Mesodermal cell (in vitro differentiated cells): ENCODE results near the gene PEX26. TPM values are rescaled to one million over a fixed set of nuclear protein-coding genes. Genes with fewer than 3 reads are reported as not detected.
"Not testable (repeated sequence)": the region's sequence is repeated elsewhere in the genome, so short reads cannot be mapped to it uniquely, and the experiment has no call there.

Experiments
- H3K27ac ChIP-seq: 2 replicates; pipeline ENCODE4 v1.7.0; 2013; ENCODE audit warnings: mild to moderate bottlenecking, low read depth, low read length, moderate library complexity; ENCODE audit not compliant: severe bottlenecking
- H3K36me3 ChIP-seq: 2 replicates; pipeline ENCODE4 v1.7.1; 2013; ENCODE audit warnings: mild to moderate bottlenecking, low read length, moderate library complexity; ENCODE audit not compliant: control insufficient read depth, insufficient read depth
- H3K4me1 ChIP-seq: one replicate; pipeline ENCODE4 v1.7.1; 2013; ENCODE audit warnings: mild to moderate bottlenecking, low read length; ENCODE audit not compliant: insufficient read depth, control insufficient read depth, poor library complexity, severe bottlenecking
- H3K4me3 ChIP-seq: 2 replicates; pipeline ENCODE4 v1.7.0; 2013; ENCODE audit warnings: low read length, control low read depth, mild to moderate bottlenecking; ENCODE audit not compliant: insufficient read depth, poor library complexity, severe bottlenecking; ENCODE audit errors: extremely low read depth
- H3K9me3 ChIP-seq: 2 replicates; pipeline ENCODE4 v1.7.1; 2013; ENCODE audit warnings: mild to moderate bottlenecking, low read length, moderate library complexity; ENCODE audit not compliant: control insufficient read depth
- WGBS, 2 experiments: methylation state at CpG; one replicate each; pipeline ENCODE4 v1.1.5; 2013; ENCODE audit warnings: missing lambda C conversion rate in 2 of 2; ENCODE audit not compliant: insufficient coverage in 2 of 2; 5-methylcytosine and 5-hydroxymethylcytosine counted together
- polyA plus RNA-seq, 2 experiments: library from polyadenylated mRNA; stranded (reverse); fragments of 50-300 nt; gene quantifications; one replicate each; pipeline ENCODE4 v1.2.3, GENCODE V29; 2013

The PEX26 gene
- 20.7 TPM for polyA plus RNA-seq (2013, experiment 1 of 2)
- polyA plus RNA-seq (2013, experiment 2 of 2): 16.5 TPM

GRCh38 chr22:18077639-18078328 is at the start of gene PEX26:
Gene PEX26 (plus strand): TSS chr22:18077990. CDS start chr22:18078377, 387 bp downstream.
- Histone ChIP-seq H3K4me3 (peak within 1 kb of the TSS; percentile 86), H3K9me3 (no peaks in the 10 kb centered on the region), H3K4me1 (peaks cover 5% of the 10 kb centered on the region), H3K36me3 (peaks cover 34% of the 10 kb centered on the region), H3K27ac (peak within 1 kb of the TSS; percentile 47)
- 0% methylated on average over 38 to 39 of the region's 50 CpGs for WGBS, 2 experiments

- H3K4me1 ChIP-seq: peaks cover 27% of the 10 kb centered on the region
- whole genome bisulfite sequencing, 2 experiments: 45 to 65% methylated on average over 3 of the region's 3 CpGs
- no peak overlapping the region for H3K27ac ChIP-seq
- no peaks in the 10 kb centered on the region for H3K36me3 ChIP-seq
- H3K9me3 ChIP-seq: no peaks in the 10 kb centered on the region
- no peak overlapping the region for H3K4me3 ChIP-seq
Measured at GRCh38 chr22:18028817-18029527, 48.8 kb upstream of the PEX26 start.

GRCh38 chr22:18029686-18030267 is 48.0 kb upstream of the PEX26 start:
- WGBS, 2 experiments: 61 to 86% methylated on average over 1 to 2 of the region's 2 CpGs
- Histone ChIP-seq H3K4me3 (no peak overlapping the region), H3K9me3 (no peaks in the 10 kb centered on the region), H3K4me1 (peaks cover 27% of the 10 kb centered on the region), H3K27ac (no peak overlapping the region), H3K36me3 (no peaks in the 10 kb centered on the region)

- Histone ChIP-seq H3K27ac (peak overlapping the region; percentile 50), H3K9me3 (no peaks in the 10 kb centered on the region), H3K36me3 (no peaks in the 10 kb centered on the region), H3K4me3 (no peak overlapping the region), H3K4me1 (peaks cover 27% of the 10 kb centered on the region)
- 88 to 94% methylated on average over 6 to 8 of the region's 10 CpGs for WGBS, 2 experiments
Measured at GRCh38 chr22:18031695-18032454, 45.9 kb upstream of the PEX26 start.

- Histone ChIP-seq H3K27ac (peak overlapping the region; percentile 50), H3K9me3 (no peaks in the 10 kb centered on the region), H3K4me1 (peaks cover 27% of the 10 kb centered on the region), H3K36me3 (no peaks in the 10 kb centered on the region), H3K4me3 (no peak overlapping the region)
- WGBS, 2 experiments: 90% methylated on average over 2 of the region's 6 CpGs; no CpG with 5 or more reads in 1 of the 2 experiments
Measured at GRCh38 chr22:18032455-18033101, 45.2 kb upstream of the PEX26 start.

GRCh38 chr22:18033204-18033998 is 44.4 kb upstream of the PEX26 start:
- H3K4me1 ChIP-seq: peaks cover 27% of the 10 kb centered on the region
- H3K4me3 ChIP-seq: no peak overlapping the region
- no peaks in the 10 kb centered on the region for H3K36me3 ChIP-seq
- H3K9me3 ChIP-seq: no peaks in the 10 kb centered on the region
- 93 to 94% methylated on average over 4 to 5 of the region's 6 CpGs for whole genome bisulfite sequencing, 2 experiments
- no peak overlapping the region for H3K27ac ChIP-seq

- Histone ChIP-seq H3K4me3 (no peak overlapping the region), H3K27ac (no peak overlapping the region), H3K4me1 (peaks cover 27% of the 10 kb centered on the region), H3K9me3 (no peaks in the 10 kb centered on the region), H3K36me3 (no peaks in the 10 kb centered on the region)
- WGBS, 2 experiments: 90 to 100% methylated on average over 3 of the region's 3 CpGs
Measured at GRCh38 chr22:18034076-18034475, 43.7 kb upstream of the PEX26 start.

GRCh38 chr22:18035751-18036150 is 42.0 kb upstream of the PEX26 start:
- 68 to 72% methylated on average over 8 to 9 of the region's 9 CpGs for WGBS, 2 experiments
- H3K4me1 ChIP-seq: peaks cover 27% of the 10 kb centered on the region
- H3K4me3 ChIP-seq: no peak overlapping the region
- H3K9me3 ChIP-seq: no peaks in the 10 kb centered on the region
- H3K36me3 ChIP-seq: no peaks in the 10 kb centered on the region
- H3K27ac ChIP-seq: no peak overlapping the region

GRCh38 chr22:18040898-18041297 is 36.9 kb upstream of the PEX26 start:
- WGBS, 2 experiments: no CpG with 5 or more reads among the region's 6 CpGs
- not testable (repeated sequence) for H3K36me3 ChIP-seq, H3K4me3 ChIP-seq, H3K27ac ChIP-seq, H3K4me1 ChIP-seq, H3K9me3 ChIP-seq
